DOHH2 (cell line): Measurements from ENCODE around the gene KLHL2.
A peak's percentile ranks its signal among the peaks of the same experiment; 100 is the strongest.

ENCODE experiments used
- H3F3A ChIP-seq: fragments of 200-600 bp; sonication (generic), shearing (Covaris generic); 2 replicates; pipeline ENCODE4 v1.6.0; 2016; ENCODE audit warnings: antibody characterized with exemption, mild to moderate bottlenecking; ENCODE audit not compliant: control insufficient read depth, insufficient read depth
- H3K27ac ChIP-seq: fragments of 200-600 bp; sonication (generic); 2 replicates; pipeline ENCODE4 v1.5.1; 2014; ENCODE audit warnings: low read depth, mild to moderate bottlenecking, low read length, moderate library complexity
- H3K27me3 ChIP-seq: fragments of 200-600 bp; sonication (generic); 2 replicates; pipeline ENCODE4 v1.6.1; 2014; ENCODE audit warnings: mild to moderate bottlenecking, low read length, mixed read lengths; ENCODE audit not compliant: control insufficient read depth
- H3K36me3 ChIP-seq: fragments of 200-600 bp; sonication (generic); 2 replicates; pipeline ENCODE4 v1.6.1; 2014; ENCODE audit warnings: mild to moderate bottlenecking, low read length, moderate library complexity, mixed read lengths; ENCODE audit not compliant: control insufficient read depth
- H3K4me1 ChIP-seq: fragments of 200-600 bp; sonication (generic); 2 replicates; pipeline ENCODE4 v1.6.1; 2014; ENCODE audit warnings: mild to moderate bottlenecking, low read length, mixed read lengths; ENCODE audit not compliant: control insufficient read depth
- H3K4me2 ChIP-seq: fragments of 200-600 bp; sonication (generic); 2 replicates; pipeline ENCODE4 v1.6.0; 2014; ENCODE audit warnings: mild to moderate bottlenecking, low read length, moderate library complexity
- H3K4me3 ChIP-seq: fragments of 200-600 bp; sonication (generic); 2 replicates; pipeline ENCODE4 v1.5.1; 2014; ENCODE audit warnings: mild to moderate bottlenecking, low read length, mixed read lengths
- H3K79me2 ChIP-seq: fragments of 200-600 bp; sonication (generic); 2 replicates; pipeline ENCODE4 v1.6.1; 2014; ENCODE audit warnings: mild to moderate bottlenecking, low read length, mixed read lengths; ENCODE audit not compliant: control insufficient read depth
- H3K9me2 ChIP-seq: fragments of 200-600 bp; sonication (generic); replicated peaks from 2 replicates; pipeline ENCODE4 v1.6.1; 2014; ENCODE audit warnings: mild to moderate bottlenecking, low read length, mixed read lengths; ENCODE audit not compliant: control insufficient read depth
- H3K9me3 ChIP-seq: fragments of 200-600 bp; sonication (generic); 2 replicates; pipeline ENCODE4 v1.6.1; 2014; ENCODE audit warnings: antibody characterized with exemption, low read length, mixed read lengths; ENCODE audit not compliant: control insufficient read depth, insufficient read depth
- H4K20me1 ChIP-seq: fragments of 200-600 bp; sonication (generic); 2 replicates; pipeline ENCODE4 v1.6.0; 2014; ENCODE audit warnings: low read depth, mild to moderate bottlenecking, antibody characterized with exemption, low read length, moderate library complexity; ENCODE audit not compliant: control insufficient read depth, insufficient read depth
- CTCF ChIP-seq: fragments of 200-600 bp; sonication (generic); IDR thresholded peaks from one replicate; pipeline ENCODE4 v1.5.1; 2014; ENCODE audit warnings: antibody characterized with exemption, mild to moderate bottlenecking, low read depth, low read length; ENCODE audit not compliant: poor library complexity, severe bottlenecking
- EZH2phosphoT487 ChIP-seq: fragments of 200-600 bp; sonication (generic); IDR thresholded peaks from 2 replicates; pipeline ENCODE4 v1.6.1; 2017; ENCODE audit warnings: borderline replicate concordance, mild to moderate bottlenecking, antibody characterized with exemption, low read length, moderate library complexity, mixed read lengths

KLHL2 gene

GRCh38 chr4:165208221-165208652, 876 bp downstream of the KLHL2 start:
- peak overlapping the region; percentile 77 for H3K4me2 ChIP-seq
- H4K20me1 ChIP-seq = peaks cover 4% of the 10 kb centered on the region; the same call in 1 of the 2 replicates
- no peaks in the 10 kb centered on the region for H3K9me2 ChIP-seq
- TF ChIP-seq CTCF (no peak), EZH2phosphoT487 (no peak)
- peaks cover 50% of the 10 kb centered on the region for H3K4me1 ChIP-seq
- H3F3A ChIP-seq = 0 out of 2 replicates have a peak, but pooled peaks cover 2% of the 10 kb centered on the region
- H3K9me3 ChIP-seq = no peaks in the 10 kb centered on the region
- H3K4me3 ChIP-seq = peak overlapping the region; percentile 97
- H3K27me3 ChIP-seq = no peaks in the 10 kb centered on the region
- H3K79me2 ChIP-seq = peaks cover 59% of the 10 kb centered on the region
- H3K27ac ChIP-seq = no peak overlapping the region
- H3K36me3 ChIP-seq = no peaks in the 10 kb centered on the region

DNA sequence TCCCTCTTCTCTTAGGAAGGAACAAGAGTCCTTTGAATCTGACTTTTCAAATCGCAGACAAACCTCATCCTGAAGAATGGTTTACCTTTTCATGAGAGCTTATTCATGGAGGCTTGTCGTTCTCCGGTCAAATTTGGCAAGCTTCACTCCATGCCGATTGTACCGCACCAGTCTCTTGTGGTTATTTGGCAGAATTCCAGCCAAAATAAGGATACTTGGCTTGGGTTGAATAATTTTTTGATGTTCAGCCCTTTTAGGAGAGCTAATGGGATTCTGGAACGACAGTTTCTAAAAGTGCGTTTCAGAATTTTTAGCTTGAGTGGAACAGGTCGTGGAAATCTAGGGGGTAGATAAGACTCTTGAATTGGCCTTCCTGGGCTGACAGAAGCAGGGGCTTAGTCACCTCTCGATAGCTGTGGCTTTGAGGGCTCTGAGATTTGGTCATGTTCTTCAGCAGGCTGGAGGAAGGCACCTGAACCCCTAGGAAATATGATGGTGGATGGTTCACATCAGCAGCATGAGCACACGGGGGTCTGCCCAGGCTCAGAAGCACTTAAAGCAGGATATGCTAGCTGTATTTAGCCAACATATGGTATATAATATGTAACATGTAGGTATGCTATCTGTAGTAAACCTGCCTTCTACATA, 1.5 kb downstream of the KLHL2 start:
- H3K27ac ChIP-seq = no peak overlapping the region
- no peaks in the 10 kb centered on the region for H3K9me2 ChIP-seq
- H3K4me3 ChIP-seq = peak overlapping the region; percentile 97
- H3K4me2 ChIP-seq = peak overlapping the region; percentile 77
- H3K79me2 ChIP-seq = peaks cover 65% of the 10 kb centered on the region
- H3K4me1 ChIP-seq = peaks cover 50% of the 10 kb centered on the region
- H3K36me3 ChIP-seq = no peaks in the 10 kb centered on the region
- no peak for TF ChIP-seq EZH2phosphoT487
- no peak for TF ChIP-seq CTCF
- H4K20me1 ChIP-seq = peaks cover 4% of the 10 kb centered on the region; the same call in 1 of the 2 replicates
- H3K9me3 ChIP-seq = no peaks in the 10 kb centered on the region
- H3F3A ChIP-seq = 0 out of 2 replicates have a peak, but pooled peaks cover 2% of the 10 kb centered on the region
- no peaks in the 10 kb centered on the region for H3K27me3 ChIP-seq

DNA sequence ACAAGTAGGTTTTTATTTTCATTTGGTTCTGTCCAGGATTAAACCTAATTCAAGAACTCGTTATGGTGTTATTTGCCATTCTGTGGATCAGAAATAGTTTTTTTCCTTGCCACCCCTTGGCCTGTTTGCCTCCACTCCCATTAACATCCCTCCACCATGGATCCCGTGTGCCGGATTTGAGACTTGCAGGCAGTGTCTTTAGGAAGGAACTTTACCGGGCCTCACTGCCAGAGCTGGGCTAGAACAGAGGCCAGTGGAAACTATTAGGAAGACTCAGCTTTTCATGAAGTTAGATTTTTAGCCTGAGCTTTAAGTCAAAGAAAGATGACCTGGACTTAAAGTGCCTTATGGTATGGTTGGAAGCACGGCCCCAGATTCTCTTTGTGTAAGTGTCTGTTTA, 2.4 kb downstream of the KLHL2 start:
- no peak overlapping the region for H3K4me3 ChIP-seq
- H3K9me3 ChIP-seq = no peaks in the 10 kb centered on the region
- peaks cover 4% of the 10 kb centered on the region; the same call in 1 of the 2 replicates for H4K20me1 ChIP-seq
- H3K4me1 ChIP-seq = peaks cover 59% of the 10 kb centered on the region
- H3K27ac ChIP-seq = no peak overlapping the region
- peaks cover 72% of the 10 kb centered on the region for H3K79me2 ChIP-seq
- H3K36me3 ChIP-seq = no peaks in the 10 kb centered on the region
- no peak for TF ChIP-seq CTCF
- TF ChIP-seq EZH2phosphoT487 = no peak
- peak overlapping the region; percentile 12; the same call in 1 of the 2 replicates for H3K4me2 ChIP-seq
- no peaks in the 10 kb centered on the region for H3K27me3 ChIP-seq
- no peaks in the 10 kb centered on the region for H3K9me2 ChIP-seq
- 0 out of 2 replicates have a peak, but pooled peaks cover 2% of the 10 kb centered on the region for H3F3A ChIP-seq
